CD14-positive monocyte (primary cell): Measurements from ENCODE around the gene ZWILCH. TPM values are rescaled to one million over a fixed set of nuclear protein-coding genes. Genes with fewer than 3 reads are reported as not detected.

ENCODE experiments used
- DNase-seq, 3 donors: peaks; one replicate each; pipeline ENCODE4 v3.0.0-alpha.2; 2011 to 2022
- H2AFZ ChIP-seq: 2 replicates; pipeline ENCODE4 v1.6.0; 2012; ENCODE audit warnings: mild to moderate bottlenecking, low read depth, low read length, inconsistent platforms; ENCODE audit not compliant: insufficient read depth, poor library complexity, severe bottlenecking
- H3K27ac ChIP-seq, 2 donors: 1 replicate in 1 of 2; 2 replicates in 1 of 2; pipeline ENCODE4 v1.5.1; 2012 to 2013; ENCODE audit warnings: low read length in 2 of 2, control low read depth in 1 of 2, inconsistent platforms in 1 of 2, low read depth in 1 of 2, mild to moderate bottlenecking in 1 of 2
- H3K27me3 ChIP-seq, 2 donors: one replicate each; pipeline versions ENCODE4 v1.6.0 to v1.6.1; 2011 to 2013; ENCODE audit warnings: low read length in 2 of 2; ENCODE audit not compliant: control insufficient read depth in 2 of 2, insufficient read depth in 2 of 2
- H3K36me3 ChIP-seq, 2 donors: replicated peaks in 1 of 2; 1 replicate in 1 of 2; 2 replicates in 1 of 2; pipeline versions ENCODE4 v1.5.1 to v1.6.1; 2012 to 2013; ENCODE audit warnings: low read length in 2 of 2, control low read depth in 1 of 2, inconsistent platforms in 1 of 2, mild to moderate bottlenecking in 1 of 2; ENCODE audit not compliant: insufficient read depth in 2 of 2, control insufficient read depth in 1 of 2
- H3K4me1 ChIP-seq, 2 donors: 1 replicate in 1 of 2; 2 replicates in 1 of 2; pipeline versions ENCODE4 v1.5.1 to v1.6.1; 2012 to 2013; ENCODE audit warnings: low read length in 2 of 2, control low read depth in 1 of 2, inconsistent platforms in 1 of 2, mild to moderate bottlenecking in 1 of 2, moderate library complexity in 1 of 2; ENCODE audit not compliant: insufficient read depth in 2 of 2, control insufficient read depth in 1 of 2
- H3K4me2 ChIP-seq: replicated peaks from 2 replicates; pipeline ENCODE3; 2012; ENCODE audit warnings: low read length, moderate library complexity, mild to moderate bottlenecking; ENCODE audit not compliant: poor library complexity, severe bottlenecking; ENCODE audit errors: extremely low read depth
- H3K4me3 ChIP-seq, 3 experiments: fragments of 200-600 bp in 1 of 3; sonication (generic) in 1 of 3; replicated peaks in 1 of 3; 1 replicate in 2 of 3; 2 replicates in 1 of 3; pipeline ENCODE4 v1.5.1; 2011 to 2013; ENCODE audit warnings: low read length in 3 of 3, mild to moderate bottlenecking in 3 of 3, control low read depth in 2 of 3, low read depth in 2 of 3, inconsistent platforms in 1 of 3, moderate library complexity in 1 of 3
- H3K79me2 ChIP-seq: 2 replicates; pipeline ENCODE4 v1.6.0; 2012; ENCODE audit warnings: mild to moderate bottlenecking, control low read depth, inconsistent platforms, low read length, moderate library complexity; ENCODE audit not compliant: insufficient read depth
- H3K9ac ChIP-seq: 2 replicates; pipeline ENCODE4 v1.6.0; 2017; ENCODE audit warnings: low read length, mild to moderate bottlenecking; ENCODE audit not compliant: insufficient read depth, poor library complexity, severe bottlenecking
- H3K9me3 ChIP-seq, 2 donors: replicated peaks in 1 of 2; 1 replicate in 1 of 2; 2 replicates in 1 of 2; pipeline versions ENCODE4 v1.5.1 to v1.6.1; 2012 to 2013; ENCODE audit warnings: low read length in 2 of 2, control low read depth in 1 of 2; ENCODE audit not compliant: control insufficient read depth in 1 of 2, insufficient read depth in 1 of 2
- H4K20me1 ChIP-seq: 2 replicates; pipeline ENCODE4 v1.6.0; 2012; ENCODE audit warnings: mild to moderate bottlenecking, low read length, control low read depth, moderate library complexity; ENCODE audit not compliant: insufficient read depth
- H3K27ac Mint-ChIP-seq, 7 donors: one replicate each; pipeline ENCODE4 v1.8.0; 2020; ENCODE audit warnings: mild to moderate bottlenecking in 7 of 7, mixed read lengths in 7 of 7, moderate library complexity in 6 of 7, inconsistent platforms in 2 of 7
- H3K27me3 Mint-ChIP-seq, 3 donors: one replicate each; pipeline ENCODE4 v1.8.0; 2021 to 2022; ENCODE audit warnings: low read depth in 3 of 3, mild to moderate bottlenecking in 3 of 3, mixed read lengths in 3 of 3, moderate library complexity in 3 of 3, inconsistent platforms in 1 of 3
- H3K36me3 Mint-ChIP-seq, 2 donors: one replicate each; pipeline ENCODE4 v1.8.0; 2020; ENCODE audit warnings: mixed read lengths in 2 of 2, inconsistent platforms in 1 of 2, mild to moderate bottlenecking in 1 of 2
- H3K4me1 Mint-ChIP-seq: one replicate; pipeline ENCODE4 v1.8.0; 2020; ENCODE audit warnings: mild to moderate bottlenecking, mixed read lengths
- H3K4me3 Mint-ChIP-seq, 2 donors: one replicate each; pipeline ENCODE4 v1.8.0; 2020; ENCODE audit warnings: mild to moderate bottlenecking in 2 of 2, mixed read lengths in 2 of 2, moderate library complexity in 1 of 2
- H3K9me3 Mint-ChIP-seq, 7 donors: one replicate each; pipeline ENCODE4 v1.8.0; 2020 to 2022; ENCODE audit warnings: mixed read lengths in 7 of 7, mild to moderate bottlenecking in 6 of 7, moderate library complexity in 6 of 7, inconsistent platforms in 2 of 7
- WGBS: methylation state at CpG from one replicate; pipeline ENCODE4 v1.1.5; 2013; ENCODE audit warnings: missing lambda C conversion rate; ENCODE audit not compliant: insufficient coverage; 5-methylcytosine and 5-hydroxymethylcytosine counted together
- intact Hi-C, 2 donors: fragments of 100-400 bp; cut with micrococcal nuclease; formaldehyde crosslinking; loops; one replicate each; pipeline versions ENCODE4 v1.15.0 to v1.15.1; 2023
- polyA plus RNA-seq, 3 donors: library from polyadenylated mRNA; depleted of rRNA in 1 of 3; unstranded in 2 of 3; stranded (reverse) in 1 of 3; fragments of 300-500 nt in 2 of 3; fragments of >200 nt in 1 of 3; fragmentation: Illumina TruSeq in 2 of 3; gene quantifications; 1 replicate in 2 of 3; 2 replicates in 1 of 3; pipeline ENCODE4 v1.2.3, GENCODE V29; 2012 to 2021
- TF ChIP-seq, protein P1 (sequence below): fragments of 200-600 bp; IDR thresholded peaks from one replicate; pipeline ENCODE4 v1.8.0; 2022; ENCODE audit warnings: antibody characterized with exemption, mild to moderate bottlenecking

Gene ZWILCH
- polyA plus RNA-seq, 3 donors = 1.4 to 3.1 (median 2.4) TPM

DNA sequence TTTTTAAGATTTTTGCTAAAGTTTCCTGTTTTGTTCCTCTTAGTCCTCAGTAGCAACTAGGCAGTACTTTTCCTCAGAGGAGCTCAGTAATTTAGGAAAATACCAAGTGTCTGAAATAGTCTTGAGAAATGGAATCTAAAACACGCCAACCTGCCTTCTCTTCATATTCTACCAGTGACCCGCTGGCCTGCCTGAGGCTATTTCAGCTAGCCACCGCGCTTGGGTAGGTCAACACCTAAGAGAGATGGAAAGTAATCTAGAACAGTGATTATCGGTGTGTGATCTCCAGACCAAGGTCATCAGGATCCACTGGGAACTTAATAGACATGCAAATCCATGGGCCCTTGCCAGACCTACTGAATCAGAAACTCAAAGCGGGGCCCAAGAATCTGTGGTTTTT is 53.1 kb downstream of the ZWILCH start:
- H3K9me3 Mint-ChIP-seq = peaks cover 0 to 11% (median 2%) of the 10 kb centered on the region in 7 donors
- Histone ChIP-seq H3K4me3 (no peak overlapping the region), H3K27me3 (no peaks in the 10 kb centered on the region), H3K4me1 (no peaks in the 10 kb centered on the region), H3K27ac (no peak overlapping the region), H3K9ac (no peak overlapping the region), H2AFZ (no peak overlapping the region), H3K9me3 (no peaks in the 10 kb centered on the region), H3K36me3 (no peaks in the 10 kb centered on the region), H3K79me2 (no peaks in the 10 kb centered on the region), H4K20me1 (no peaks in the 10 kb centered on the region), H3K4me2 (no peak overlapping the region)
- 100% methylated on average over 1 of the region's 6 CpGs for WGBS
- H3K27me3 Mint-ChIP-seq = peaks cover 0 to 4% (median 3%) of the 10 kb centered on the region in 3 donors
- intact Hi-C loops = no loop called here
- no peak for DNase-seq
- H3K4me1 Mint-ChIP-seq = no peaks in the 10 kb centered on the region
- H3K4me3 Mint-ChIP-seq = no peak overlapping the region
- TF ChIP-seq, protein P1, sequence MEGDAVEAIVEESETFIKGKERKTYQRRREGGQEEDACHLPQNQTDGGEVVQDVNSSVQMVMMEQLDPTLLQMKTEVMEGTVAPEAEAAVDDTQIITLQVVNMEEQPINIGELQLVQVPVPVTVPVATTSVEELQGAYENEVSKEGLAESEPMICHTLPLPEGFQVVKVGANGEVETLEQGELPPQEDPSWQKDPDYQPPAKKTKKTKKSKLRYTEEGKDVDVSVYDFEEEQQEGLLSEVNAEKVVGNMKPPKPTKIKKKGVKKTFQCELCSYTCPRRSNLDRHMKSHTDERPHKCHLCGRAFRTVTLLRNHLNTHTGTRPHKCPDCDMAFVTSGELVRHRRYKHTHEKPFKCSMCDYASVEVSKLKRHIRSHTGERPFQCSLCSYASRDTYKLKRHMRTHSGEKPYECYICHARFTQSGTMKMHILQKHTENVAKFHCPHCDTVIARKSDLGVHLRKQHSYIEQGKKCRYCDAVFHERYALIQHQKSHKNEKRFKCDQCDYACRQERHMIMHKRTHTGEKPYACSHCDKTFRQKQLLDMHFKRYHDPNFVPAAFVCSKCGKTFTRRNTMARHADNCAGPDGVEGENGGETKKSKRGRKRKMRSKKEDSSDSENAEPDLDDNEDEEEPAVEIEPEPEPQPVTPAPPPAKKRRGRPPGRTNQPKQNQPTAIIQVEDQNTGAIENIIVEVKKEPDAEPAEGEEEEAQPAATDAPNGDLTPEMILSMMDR = no peak
- no peak overlapping the region for H3K27ac Mint-ChIP-seq
- peaks cover 3 to 4% of the 10 kb centered on the region in 2 donors for H3K36me3 Mint-ChIP-seq

DNA sequence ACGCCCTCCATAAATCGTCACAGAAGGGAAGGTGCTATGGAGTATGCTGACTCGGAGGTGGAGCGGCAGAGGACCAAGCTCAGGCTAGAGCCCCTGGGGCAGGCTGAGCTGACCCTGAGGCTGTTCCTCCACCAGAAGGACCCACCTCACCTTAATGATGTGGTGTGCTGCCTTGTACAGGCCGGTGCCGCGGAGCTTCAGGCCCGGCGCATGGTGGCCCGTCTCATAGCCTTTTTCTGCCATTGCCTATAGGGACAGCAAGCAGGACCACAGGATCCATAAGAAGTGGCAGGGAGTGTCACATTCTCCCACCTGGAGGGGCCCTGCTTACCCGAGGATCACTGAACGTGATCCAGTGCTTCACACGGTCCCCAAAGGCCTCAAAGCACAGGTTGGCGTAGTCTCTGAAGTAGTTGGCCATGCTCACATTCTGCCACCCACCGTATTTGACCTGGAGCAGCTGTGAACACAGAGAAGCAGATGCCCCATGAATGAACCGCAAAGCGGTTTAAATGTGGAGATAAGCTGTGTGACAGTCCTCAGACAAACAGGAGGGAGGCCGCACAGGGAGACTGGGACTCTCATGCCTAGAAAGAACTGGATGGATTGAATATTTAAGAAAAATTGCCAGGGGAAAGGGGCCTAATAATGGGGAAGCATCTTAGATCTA is 55.9 kb downstream of the ZWILCH start:
- no peak overlapping the region for H3K4me3 ChIP-seq
- no peaks in the 10 kb centered on the region for H3K36me3 ChIP-seq
- no peak overlapping the region for H3K4me2 ChIP-seq
- no peak for DNase-seq
- TF ChIP-seq, protein P1 = no peak
- intact Hi-C loops = no loop called here
- H3K79me2 ChIP-seq = no peaks in the 10 kb centered on the region
- H3K27me3 ChIP-seq = no peaks in the 10 kb centered on the region
- no peaks in the 10 kb centered on the region for H3K4me1 Mint-ChIP-seq
- H3K27ac Mint-ChIP-seq = no peak overlapping the region
- no peak overlapping the region for H3K27ac ChIP-seq
- H3K9ac ChIP-seq = no peak overlapping the region
- H3K27me3 Mint-ChIP-seq = peaks cover 0 to 4% (median 3%) of the 10 kb centered on the region in 3 donors
- 98% methylated on average over 16 of the region's 18 CpGs for WGBS
- H3K4me1 ChIP-seq = no peaks in the 10 kb centered on the region
- H3K4me3 Mint-ChIP-seq = no peak overlapping the region
- no peaks in the 10 kb centered on the region for H4K20me1 ChIP-seq
- peaks cover 0 to 4% (median 0%) of the 10 kb centered on the region in 7 donors for H3K9me3 Mint-ChIP-seq
- no peaks in the 10 kb centered on the region for H3K36me3 Mint-ChIP-seq
- H3K9me3 ChIP-seq = no peaks in the 10 kb centered on the region
- no peak overlapping the region for H2AFZ ChIP-seq
